Activated CD8-positive, alpha-beta memory T cell treated with anti-CD3 and anti-CD28 coated beads, Interleukin-2, amount 50 U/mL, for 1 hour (primary cell): ENCODE results near the gene PEMT.
"Not testable (repeated sequence)": the region's sequence is repeated elsewhere in the genome, so short reads cannot be mapped to it uniquely, and the experiment has no call there.

Experiments
- DNase-seq: peaks from one replicate; pipeline ENCODE4 v3.0.0-alpha.2; 2020; ENCODE audit errors: extremely low read depth

Gene PEMT

DNA sequence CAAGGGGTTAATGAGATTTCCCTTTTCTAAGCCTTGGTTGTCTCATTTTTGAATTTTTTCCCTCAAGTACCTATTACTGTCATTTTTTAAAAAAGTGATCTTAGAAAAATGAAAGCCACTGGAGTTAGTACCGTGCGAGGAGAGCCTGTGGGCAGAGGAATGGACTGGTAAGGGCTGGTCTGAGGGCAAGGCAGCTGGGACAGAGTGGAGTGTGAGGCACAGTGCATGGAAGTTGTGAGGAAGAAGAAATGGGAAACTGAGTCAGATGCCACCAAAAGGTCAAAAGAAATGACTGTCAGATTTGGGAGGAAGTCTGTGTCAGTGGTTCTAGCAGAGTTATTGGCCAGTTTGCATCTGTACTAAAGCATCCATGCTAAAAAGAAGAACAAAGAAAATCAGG lies 103.5 kb downstream of the PEMT start:
- no peak for DNase-seq

DNA sequence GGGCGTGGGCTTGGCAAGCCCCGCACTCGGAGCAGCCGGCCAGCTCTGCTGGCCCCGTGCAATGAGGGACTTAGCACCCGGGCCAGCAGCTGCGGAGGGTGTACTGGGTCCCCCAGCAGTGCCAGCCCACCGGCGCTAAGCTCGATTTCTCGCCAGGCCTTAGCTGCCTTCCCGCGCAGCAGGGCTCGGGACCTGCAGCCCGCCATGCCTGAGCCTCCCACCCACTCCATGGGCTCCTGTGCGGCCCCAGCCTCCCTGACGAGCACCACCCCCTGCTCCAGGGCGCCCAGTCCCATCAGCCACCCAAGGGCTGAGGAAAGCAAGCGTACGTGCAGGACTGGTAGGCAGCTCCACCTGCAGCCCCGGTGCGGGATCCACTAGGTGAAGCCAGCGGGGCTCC lies 105.1 kb downstream of the PEMT start:
- not testable (repeated sequence) for DNase-seq

DNA sequence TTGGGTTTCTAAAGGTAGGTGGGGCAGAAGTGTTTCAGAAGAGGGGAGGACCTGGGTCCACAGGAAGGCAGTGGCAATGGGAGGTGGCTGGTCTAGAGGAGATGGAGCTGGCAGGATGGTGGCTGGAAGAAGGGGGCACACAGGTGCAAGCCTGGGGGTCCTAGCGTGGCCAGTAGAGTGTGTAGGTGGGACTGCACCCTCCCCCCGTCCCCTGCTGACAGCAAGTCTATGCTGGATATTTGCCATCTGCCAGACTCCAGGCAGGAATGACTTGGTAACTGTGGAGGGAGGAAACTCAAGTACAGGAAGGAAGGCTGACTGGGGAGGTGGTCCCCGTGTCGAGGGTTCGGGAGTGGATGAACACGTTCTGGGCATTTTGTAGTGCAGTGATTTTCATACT lies 106.1 kb downstream of the PEMT start:
- DNase-seq, result no peak

DNA sequence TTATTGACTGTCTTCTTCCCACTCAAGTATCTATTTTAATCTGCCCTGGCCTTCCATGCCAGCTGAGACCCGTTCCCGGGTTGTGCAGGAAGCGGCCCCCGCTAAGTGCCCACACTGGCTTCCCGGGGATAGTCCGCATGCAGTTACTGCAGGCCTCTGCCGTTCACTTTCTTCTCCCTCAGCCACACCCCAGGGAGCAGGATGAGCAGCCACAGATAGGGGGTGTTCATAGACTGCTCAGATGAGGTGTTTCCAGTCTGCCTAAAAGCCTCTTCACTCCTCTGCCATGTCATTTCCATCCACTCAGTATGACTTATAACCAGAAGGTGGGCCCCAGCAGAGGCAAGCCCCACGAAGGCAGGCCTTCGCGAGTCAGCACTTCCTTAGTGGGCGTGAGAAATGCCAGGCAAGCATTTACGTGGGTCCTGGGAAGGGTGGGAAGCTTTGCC lies 107.0 kb downstream of the PEMT start:
- no peak for DNase-seq

GRCh38 chr17:17481860-17482259 lies 109.6 kb downstream of the PEMT start:
- DNase-seq, result no peak

- no peak for DNase-seq
These were observed 110.8 kb downstream of the PEMT start for GRCh38 chr17:17480593-17481148.

- DNase-seq, result no peak
These were observed 112.3 kb downstream of the PEMT start for GRCh38 chr17:17479209-17479608.

DNA sequence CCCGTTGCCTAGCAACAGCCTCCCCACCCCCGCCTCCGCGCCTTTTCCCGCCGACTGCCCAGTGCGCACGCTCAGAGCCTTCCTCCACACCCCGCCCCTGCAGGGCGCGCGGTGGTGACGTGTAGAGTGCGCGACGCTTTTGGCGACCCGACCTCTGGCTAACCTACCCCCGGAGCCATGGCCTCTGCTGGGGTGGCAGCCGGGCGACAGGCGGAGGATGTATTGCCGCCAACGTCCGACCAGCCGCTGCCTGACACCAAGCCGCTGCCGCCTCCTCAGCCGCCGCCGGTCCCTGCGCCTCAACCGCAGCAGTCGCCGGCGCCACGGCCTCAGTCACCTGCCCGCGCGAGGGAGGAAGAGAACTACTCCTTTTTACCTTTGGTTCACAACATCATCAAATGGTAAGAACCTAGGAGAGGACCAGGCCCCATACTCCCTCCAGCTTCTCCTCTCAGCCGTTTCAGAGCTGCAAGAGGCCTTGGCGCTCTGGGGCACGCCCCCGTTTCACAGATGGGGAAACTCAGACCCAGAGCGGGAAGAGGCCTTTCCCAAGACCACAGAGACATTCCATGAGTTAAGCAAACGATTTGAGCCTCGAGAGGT lies 114.5 kb downstream of the PEMT start, which contains the start of gene MED9:
Gene MED9, plus strand, starts transcription at position 136 of the 603 bp plus-strand sequence. Its CDS starts 42 bp downstream, at position 178.
- DNase-seq, result peak; percentile 87

DNA sequence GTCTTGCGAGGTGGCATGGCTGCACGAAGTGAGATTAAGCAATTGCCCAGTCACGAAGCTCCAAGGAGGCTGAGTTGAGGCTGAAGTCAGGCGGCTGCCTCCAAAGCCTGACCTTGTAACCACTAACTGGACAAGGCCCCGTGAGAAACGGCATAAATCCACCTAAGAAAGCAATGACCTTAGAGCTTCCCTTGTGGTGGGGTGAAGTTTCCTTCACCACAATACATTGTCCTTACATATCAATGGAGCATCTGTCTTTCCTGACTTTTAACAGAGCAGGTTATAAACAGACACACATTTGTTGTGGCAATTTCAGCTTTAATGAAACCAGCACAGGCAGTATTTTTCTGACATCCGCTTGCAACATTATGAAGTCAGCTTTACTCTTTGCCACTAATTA lies 117.2 kb downstream of the PEMT start:
- DNase-seq, result no peak

- no peak for DNase-seq
These were observed 119.1 kb downstream of the PEMT start for GRCh38 chr17:17472333-17472920.

GRCh38 chr17:17469996-17470395 lies 121.5 kb downstream of the PEMT start:
- DNase-seq, result no peak

GRCh38 chr17:17469358-17469757 lies 122.2 kb downstream of the PEMT start:
- no peak for DNase-seq

DNA sequence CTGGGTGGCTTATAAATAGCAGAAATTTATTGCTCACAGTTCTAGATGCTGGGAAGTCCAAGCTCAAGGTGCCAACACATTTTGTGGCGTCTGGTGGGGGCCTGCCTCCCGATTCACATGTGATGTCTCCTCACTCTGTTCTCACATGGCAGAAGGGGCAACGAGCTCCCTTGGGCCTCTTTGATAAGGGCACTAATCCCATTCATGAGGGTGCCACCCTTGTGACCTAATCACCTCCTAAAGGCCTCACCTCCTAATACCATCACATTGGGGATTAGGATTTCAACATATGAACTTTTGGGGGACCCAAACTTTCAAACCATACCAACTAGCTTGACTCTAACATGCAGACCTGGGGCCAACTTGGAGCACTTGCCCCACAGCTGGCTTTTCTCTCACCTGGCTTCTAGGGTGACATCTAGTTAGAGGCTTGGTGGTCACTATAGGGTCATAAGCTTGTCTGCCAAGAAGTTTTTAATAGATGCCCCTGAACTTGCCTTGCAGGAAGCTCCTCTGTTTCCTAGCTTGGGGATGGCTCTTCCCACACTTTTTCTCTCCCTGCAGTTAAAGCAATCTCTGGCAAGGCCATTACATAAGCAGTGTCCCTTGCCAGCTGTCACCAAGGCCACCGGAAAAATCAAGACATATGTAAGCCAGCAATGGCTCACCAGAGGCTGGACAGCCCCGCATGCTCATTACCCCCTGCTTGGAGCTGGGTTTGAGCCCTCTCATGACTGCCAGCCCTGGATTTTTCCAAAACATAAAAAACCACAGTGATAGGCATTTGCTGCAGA lies 123.1 kb downstream of the PEMT start:
- no peak for DNase-seq

GRCh38 chr17:17467720-17468119 lies 123.8 kb downstream of the PEMT start:
- no peak for DNase-seq

DNA sequence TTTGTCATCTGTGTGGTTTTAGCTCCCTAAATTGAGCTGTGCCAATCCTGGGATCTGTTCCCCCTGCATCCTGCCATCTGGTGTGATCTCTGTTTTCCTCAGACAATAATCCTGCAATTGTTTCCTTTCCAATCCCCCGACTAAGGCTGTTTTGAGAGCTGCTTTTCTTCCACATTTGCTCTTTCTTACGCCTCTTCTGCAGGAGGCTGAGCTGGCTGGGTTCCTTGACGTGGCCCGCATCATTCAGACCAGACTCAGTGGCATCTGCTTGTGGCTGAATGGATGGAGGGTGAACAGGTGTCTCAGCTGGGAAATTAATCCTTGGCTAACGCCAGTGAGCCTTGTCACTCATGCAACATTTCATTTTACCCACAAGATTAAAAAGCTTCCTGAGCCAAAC lies 124.5 kb downstream of the PEMT start:
- DNase-seq, result no peak

DNA sequence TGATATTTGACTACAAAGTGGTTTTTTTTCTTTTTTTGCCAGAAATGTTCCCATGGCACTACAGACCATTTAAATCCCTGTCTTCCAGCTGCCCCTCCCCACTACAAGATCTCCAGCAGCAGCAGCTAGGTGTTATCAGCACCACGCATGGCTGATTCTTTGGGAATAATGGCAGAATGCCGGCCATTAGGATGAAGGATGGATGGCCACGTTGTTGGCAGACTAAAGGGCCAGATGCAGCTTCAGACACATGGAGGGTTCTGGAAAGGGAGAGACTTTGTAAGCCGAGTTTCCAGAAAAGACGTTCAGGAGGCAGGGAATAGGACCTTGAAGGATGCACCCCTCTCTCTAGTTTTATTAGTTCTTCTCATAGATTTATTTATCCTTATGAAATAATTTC lies 125.0 kb downstream of the PEMT start:
- no peak for DNase-seq

DNA sequence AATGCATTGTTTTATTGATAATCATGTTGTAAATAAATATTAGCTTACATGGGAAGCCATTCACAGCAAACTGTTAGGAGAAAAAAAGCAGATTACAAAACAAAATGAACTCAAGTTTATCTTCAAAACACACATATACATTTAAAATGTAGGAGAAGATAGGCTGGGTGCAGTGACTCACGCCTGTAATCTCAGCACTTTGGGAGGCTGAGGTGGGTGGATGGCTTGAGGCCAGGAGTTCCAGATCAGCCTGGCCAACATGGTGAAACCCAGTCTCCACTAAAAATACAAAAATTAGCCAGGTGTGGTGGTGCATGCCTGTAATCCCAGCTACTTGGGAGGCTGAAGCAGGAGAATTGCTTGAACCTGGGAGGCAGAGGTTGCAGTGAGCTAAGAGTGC lies 125.6 kb downstream of the PEMT start:
- not testable (repeated sequence) for DNase-seq

DNA sequence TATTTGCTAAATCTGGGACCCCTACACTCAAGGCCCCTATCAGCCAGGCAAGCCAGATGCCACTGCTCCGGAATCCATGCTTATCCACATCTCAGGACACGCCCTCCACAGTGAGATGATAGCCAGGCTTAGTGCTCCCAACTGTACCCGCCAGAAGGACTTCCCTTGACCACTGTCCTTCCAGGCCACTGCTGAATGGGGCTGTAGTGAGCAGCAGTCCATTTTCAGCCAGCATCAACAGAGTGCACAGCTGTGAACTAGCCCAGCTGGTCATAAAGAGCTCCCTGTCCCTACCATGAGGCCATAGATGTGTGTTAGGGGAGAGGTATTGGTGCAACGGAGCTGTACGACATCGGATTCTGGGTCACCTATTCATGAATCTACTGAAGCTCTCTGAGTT lies 127.7 kb downstream of the PEMT start:
- DNase-seq, result no peak

- no peak for DNase-seq
These were observed 129.3 kb downstream of the PEMT start for GRCh38 chr17:17462048-17462824.

DNA sequence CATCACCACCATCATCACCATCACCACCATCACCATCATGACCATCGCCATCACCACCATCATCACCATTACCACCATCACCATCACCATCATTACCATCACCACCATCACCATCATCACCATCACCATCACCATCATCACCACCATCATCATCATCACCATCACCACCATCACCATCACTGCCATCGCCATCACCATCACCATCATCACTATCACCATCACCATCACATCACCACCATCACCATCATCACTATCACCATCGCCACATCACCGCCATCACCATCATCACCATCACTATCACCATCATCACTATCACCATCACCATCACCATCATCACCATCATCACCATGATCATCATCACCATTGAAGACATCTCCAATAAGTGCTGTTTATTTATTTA lies 131.5 kb downstream of the PEMT start:
- no peak for DNase-seq

- no peak for DNase-seq
These were observed 133.8 kb downstream of the PEMT start for GRCh38 chr17:17457680-17458079.

DNA sequence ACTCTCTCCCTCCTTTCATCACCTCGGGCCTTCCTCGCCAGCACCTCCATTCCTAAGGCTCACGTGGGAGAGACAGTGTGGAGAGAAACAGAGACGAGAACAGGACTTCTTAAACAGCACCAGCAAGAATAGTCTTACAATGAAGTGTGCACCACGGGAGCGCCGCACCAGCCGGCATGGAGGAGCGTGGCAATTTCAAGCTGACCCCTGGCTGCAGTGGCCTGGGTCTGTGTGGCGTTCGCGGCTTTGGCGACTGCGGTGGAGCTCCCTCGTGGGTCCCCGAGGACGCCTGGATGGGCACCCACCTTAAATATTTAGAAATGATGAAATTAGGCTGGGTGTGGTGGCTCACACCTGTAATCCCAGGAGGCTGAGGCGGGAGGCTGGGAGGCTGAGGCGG lies 135.3 kb downstream of the PEMT start:
- no peak for DNase-seq
